Activated effector memory CD4-positive, alpha-beta T cell treated with Interleukin-2 at 50 U/mL for 16 hours (primary cell): ENCODE results near the gene LINC00237.

Source experiments
- DNase-seq: peaks from one replicate; pipeline ENCODE4 v3.0.0-alpha.2; 2020

LINC00237 gene

GRCh38 chr20:21096321-21097043, 9.7 kb downstream of the LINC00237 start:
- no peak for DNase-seq

- no peak for DNase-seq
Observed at GRCh38 chr20:21092806-21093205, 13.4 kb downstream of the LINC00237 start.

GRCh38 chr20:21090721-21091120, 15.4 kb downstream of the LINC00237 start:
- DNase-seq, result no peak

GRCh38 chr20:21090111-21090618, 16.0 kb downstream of the LINC00237 start:
- no peak for DNase-seq

GRCh38 chr20:21089391-21089790, 16.8 kb downstream of the LINC00237 start:
- no peak for DNase-seq

- DNase-seq, result no peak
Observed at GRCh38 chr20:21087862-21088540, 18.2 kb downstream of the LINC00237 start.

- DNase-seq, result no peak
Observed at GRCh38 chr20:21083825-21084325, 22.3 kb downstream of the LINC00237 start.

GRCh38 chr20:21082584-21082983, 23.6 kb downstream of the LINC00237 start:
- no peak for DNase-seq

GRCh38 chr20:21077809-21078345, 28.3 kb downstream of the LINC00237 start:
- DNase-seq, result no peak

GRCh38 chr20:21076073-21076472, 30.1 kb downstream of the LINC00237 start:
- no peak for DNase-seq

GRCh38 chr20:21075471-21075870, 30.7 kb downstream of the LINC00237 start:
- DNase-seq, result no peak

GRCh38 chr20:21074605-21075336, 31.4 kb downstream of the LINC00237 start:
- DNase-seq, result no peak

- DNase-seq, result no peak
Observed at GRCh38 chr20:21067255-21067654, 38.9 kb downstream of the LINC00237 start.

- no peak for DNase-seq
Observed at GRCh38 chr20:21064924-21065323, 41.2 kb downstream of the LINC00237 start.

- DNase-seq, result no peak
Observed at GRCh38 chr20:21063276-21063675, 42.9 kb downstream of the LINC00237 start.

- DNase-seq, result no peak
Observed at GRCh38 chr20:21053002-21053762, 53.0 kb downstream of the LINC00237 start.

GRCh38 chr20:21052686-21053001, 53.5 kb downstream of the LINC00237 start:
- no peak for DNase-seq

GRCh38 chr20:21052241-21052640, 53.9 kb downstream of the LINC00237 start:
- no peak for DNase-seq

GRCh38 chr20:21050710-21051109, 55.4 kb downstream of the LINC00237 start:
- DNase-seq, result no peak

GRCh38 chr20:21049305-21049828, 56.8 kb downstream of the LINC00237 start:
- no peak for DNase-seq

- peak; percentile 10 for DNase-seq
Observed at GRCh38 chr20:21048841-21049273, 57.3 kb downstream of the LINC00237 start.

- DNase-seq, result no peak
Observed at GRCh38 chr20:21047981-21048380, 58.2 kb downstream of the LINC00237 start.
